SKM-1 treated with dmso at 0.1 percent for 144 hours (cell line): ENCODE data around the gene PIGS.
"Not testable (repeated sequence)": the region's sequence is repeated elsewhere in the genome, so short reads cannot be mapped to it uniquely, and the experiment has no call there.

ENCODE experiments used
- DNase-seq: peaks from one replicate; lab custom pipeline; 2025; ENCODE audit not compliant: unreplicated experiment; lab: John Stamatoyannopoulos, UW

Gene PIGS

DNA sequence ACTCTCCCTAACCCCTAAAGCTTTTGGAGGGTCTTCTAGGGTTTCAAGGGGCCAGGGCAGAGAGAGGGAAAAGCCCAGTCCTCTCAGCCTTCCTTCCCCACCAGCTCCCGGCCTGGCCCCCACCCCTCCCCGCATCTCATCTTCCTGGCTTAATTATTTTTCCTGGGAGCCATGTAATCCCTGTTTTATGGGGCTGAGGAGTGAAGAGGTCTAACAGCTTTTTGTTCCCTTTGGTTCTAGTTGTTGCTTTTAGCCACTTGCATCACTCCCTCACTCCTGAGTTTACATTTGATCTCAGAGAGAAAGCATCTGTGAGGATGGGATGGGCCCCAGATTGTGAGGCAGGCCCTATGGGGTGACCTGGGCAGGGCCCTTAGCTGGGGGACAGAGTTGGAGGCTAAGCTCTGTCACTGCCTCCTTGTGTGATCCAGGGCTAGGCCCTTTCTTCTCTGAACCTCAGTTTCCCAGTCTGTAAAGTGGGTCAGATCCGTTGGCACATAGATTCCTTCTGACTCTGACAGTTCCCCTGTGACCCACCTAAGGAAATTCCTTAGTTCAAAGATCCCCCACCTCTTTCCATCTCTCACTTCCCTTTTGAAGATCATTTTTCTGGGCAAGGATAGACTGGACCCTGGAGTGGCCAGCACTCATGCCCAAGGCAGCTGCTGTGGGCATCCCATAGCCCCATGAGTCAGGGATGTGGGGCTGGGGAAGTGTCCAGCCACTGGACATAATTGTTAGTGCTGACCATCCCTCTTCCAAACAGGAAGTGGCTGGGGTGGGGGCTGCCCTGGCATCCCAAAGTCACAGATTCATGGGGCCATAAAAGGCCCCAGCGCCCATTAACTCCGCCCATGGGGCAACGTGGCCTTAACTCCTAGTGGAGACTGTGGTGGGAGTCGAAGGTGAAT lies 39.0 kb downstream of the PIGS start:
- DNase-seq, result no peak

DNA sequence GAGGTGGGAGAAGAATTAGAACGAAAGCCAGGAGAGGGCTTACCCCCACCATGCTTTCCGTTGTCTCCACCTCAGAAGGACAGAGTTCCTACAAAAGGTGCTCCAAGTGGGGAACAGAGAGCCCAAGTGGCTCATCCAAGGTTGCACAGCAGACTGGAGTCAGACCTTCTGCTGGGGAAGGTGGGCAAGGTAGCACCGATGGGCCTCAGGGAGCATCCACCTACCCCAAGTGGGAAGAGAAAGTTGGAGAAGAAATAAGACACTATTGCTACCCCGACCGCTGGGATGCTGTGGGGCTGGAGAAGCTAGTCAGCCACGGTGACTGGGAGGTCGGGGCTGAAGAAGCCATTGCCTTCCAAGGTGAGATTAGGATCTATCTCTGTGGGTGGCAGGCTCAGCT lies 40.4 kb downstream of the PIGS start:
- no peak for DNase-seq

DNA sequence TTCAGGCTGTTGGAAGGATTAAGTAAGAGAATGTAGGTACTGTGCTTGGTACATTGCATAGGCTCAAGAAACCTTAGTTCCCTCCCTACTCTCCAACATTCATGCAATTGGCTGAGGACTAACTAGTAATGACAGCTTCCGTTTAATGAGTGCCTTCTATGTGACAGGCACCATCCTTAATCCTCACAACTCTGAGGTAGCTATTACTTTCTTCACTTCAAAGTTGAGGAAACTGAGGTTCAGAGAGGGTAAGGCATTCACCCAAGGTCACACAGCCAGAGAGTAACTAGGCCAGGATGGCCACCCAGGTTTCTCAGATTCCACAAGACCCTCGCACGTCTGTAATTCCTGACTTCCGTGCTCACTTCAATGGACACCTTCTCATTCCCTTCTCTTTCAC lies 41.1 kb downstream of the PIGS start:
- no peak for DNase-seq

DNA sequence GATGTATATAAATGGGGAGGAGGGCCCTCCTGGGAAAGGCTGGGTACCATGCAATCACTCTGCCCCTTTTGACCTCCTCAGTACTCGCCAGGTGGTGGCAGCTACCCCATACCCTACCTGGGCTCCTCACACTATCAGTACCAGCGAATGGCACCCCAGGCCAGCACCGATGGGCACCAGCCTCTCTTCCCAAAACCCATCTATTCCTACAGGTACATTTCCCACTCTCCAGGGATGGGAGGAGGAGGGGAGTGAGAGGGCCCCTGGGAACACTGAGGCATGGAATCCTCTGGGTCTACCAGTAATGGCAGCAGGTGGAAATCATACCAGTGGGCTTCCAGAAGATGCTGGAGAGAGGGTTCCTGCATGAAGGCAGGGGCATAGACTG lies 42.3 kb downstream of the PIGS start:
- DNase-seq, result no peak

DNA sequence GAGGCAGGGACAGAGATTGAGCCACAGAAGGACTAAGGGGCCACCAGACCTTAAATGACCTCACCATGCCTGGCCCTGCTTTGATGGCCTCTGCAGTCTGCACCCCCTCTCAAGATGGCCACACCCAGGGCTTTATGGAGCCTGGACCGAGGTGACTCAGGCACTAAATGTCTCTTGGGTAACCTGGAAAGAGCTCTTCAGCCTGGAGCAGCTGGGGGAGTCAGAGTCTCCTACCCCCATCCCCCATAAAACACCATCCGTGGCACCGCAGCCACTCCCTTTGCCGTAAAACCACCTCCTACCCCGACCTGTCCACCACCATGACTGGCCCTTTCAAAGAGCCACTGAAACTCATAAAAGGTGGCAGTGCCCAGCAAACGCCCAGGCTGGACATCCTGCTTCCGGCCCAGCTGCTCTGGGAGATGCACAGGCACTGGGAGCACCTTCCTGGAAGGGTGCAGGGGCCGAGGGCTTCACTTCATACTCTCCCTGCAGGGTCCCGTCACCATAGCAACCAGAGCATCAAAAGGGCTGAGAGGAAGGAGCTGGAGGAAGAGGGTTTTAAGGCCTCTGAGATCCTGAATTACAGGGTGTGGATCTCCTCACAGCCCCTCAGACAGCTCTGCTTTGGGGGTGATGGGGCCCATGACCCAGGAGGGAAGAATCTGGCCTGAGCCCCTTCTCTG lies 42.9 kb downstream of the PIGS start:
- no peak for DNase-seq

DNA sequence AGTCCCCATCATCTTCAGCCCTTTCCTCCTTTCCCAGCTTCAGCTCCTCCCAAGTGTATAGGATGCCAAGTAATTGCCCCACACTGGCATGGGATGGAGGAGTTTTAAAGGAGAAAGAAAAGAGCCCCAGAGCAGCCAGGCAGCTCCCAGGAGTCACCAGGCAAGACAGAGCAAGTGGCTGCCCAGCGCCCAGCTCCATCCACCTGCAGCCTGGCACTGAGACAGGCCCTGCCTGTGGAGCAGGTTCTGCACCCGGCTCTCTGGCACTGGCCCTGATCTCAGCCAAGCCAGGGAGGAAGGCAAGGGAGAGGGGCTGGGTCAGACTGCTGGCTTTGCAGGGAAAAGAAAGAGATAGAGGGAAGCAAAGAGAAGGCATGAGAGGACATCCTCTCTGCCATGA lies 43.5 kb downstream of the PIGS start:
- DNase-seq, result no peak

DNA sequence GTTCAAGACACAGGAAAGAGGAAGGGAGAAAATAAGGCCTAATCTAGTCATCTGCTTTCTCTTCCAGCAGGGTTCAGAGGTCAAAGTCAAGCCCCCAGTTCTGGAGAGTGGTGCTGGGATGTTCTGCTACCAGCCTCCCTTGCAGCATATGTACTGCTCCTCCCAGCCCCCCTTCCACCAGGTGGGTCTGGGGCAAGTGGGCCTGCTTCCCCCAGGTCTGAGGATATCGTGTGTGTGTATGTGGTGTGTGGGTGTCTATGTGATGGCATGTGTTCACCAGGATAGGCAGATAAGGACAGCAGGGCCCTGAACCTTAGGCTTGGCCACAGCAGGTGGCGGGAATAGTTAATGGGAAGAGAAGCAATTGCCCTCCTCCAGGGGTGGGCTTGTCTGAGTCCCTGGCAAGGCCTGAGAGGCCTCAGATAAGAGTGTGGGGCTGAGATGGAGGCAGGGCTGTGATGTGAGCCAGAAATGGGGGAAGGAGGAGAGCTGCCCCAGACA lies 44.1 kb downstream of the PIGS start:
- DNase-seq, result no peak

DNA sequence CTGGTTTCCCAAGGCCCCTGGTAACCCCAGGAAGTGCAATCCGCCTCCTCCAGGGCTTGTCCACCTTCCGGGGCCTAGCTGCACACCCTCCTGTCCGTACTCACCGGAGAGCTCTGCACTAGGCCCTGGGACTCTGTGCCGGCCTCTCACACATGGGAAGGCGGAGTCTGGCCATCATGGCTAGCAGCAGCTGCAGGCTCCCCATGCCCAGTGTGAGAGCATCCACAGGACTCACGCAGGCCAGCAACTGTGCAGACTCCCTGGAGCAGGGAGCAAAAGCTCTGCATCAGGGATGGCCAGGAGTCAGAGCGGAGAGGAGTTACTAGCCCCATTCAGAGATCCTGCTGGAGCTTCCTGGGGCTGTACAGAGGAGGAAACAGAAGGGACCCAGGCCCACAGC lies 44.9 kb downstream of the PIGS start:
- DNase-seq, result no peak

DNA sequence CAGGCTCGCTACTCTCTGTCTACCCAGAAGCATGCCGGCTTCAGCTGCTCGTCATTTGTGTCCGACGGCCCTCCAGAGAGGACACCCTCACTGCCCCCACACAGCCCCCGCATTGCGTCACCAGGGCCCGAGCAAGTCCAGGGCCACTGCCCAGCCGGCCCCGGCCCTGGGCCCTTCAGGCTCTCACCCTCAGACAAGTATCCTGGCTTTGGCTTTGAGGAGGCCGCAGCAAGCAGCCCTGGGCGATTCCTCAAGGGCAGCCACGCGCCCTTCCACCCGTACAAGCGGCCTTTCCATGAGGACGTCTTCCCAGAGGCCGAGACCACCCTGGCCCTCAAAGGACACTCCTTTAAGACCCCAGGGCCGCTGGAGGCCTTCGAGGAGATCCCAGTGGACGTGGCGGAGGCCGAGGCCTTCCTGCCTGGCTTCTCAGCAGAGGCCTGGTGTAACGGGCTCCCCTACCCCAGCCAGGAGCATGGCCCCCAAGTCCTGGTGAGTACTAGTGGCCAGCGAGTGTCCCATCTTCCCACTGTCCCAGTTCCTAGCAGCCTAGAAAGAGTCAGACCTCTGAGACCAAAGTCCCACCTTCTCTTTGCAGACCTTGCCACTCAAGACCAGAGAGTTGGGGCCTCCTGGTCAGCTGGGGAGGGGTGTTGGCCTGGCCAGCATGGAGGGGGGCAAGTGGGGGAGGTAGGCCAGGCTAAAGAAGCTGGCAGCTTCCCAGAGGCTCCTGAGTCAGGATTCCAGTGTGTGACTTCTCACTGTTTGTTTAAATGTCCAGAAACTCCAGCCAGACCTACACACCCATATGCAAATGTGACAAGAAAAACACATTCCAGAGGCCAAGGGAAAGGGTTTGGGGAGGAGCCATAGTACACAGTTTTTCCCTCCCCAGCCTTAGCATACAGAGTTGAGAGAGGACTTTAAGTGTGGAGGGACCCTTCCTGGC lies 46.6 kb downstream of the PIGS start:
- no peak for DNase-seq

DNA sequence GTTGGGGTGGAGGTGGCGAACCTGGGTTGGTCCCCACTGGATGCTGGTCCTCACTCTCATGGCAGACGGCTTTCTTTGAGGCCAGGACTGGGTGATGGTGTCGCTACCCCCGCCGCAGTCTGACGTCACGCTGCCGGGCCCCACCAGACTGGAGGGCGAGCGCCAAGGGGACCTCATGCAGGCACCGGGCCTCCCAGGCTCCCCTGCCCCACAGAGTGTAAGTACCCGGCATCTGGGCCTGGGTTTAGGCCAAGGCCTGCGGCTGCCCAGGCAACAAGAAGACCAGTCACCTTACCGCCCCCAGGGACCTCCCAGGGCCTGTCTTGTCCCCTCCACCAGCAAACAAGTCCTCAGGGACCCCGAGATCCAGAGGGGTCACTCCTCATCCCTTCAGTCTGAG lies 47.4 kb downstream of the PIGS start:
- no peak for DNase-seq

DNA sequence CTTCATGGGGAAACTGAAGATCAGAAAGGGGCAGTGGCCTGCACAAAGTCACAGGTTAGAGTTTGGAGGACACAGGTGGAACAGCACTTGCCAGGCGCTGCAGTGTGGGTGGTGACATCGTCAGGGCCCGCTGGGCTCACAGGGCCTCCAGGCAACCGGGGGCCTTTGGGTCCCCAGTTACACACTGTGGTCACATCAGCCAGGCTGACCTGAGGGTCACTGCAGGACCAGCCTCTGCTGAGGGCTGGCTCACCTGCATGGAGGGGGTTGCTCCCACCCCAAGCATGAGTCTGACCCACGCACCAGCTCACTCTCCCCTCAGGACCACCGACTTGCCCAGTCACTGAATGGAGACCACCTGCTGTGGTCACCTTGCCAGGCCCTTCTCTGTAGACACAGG lies 48.1 kb downstream of the PIGS start:
- no peak for DNase-seq

DNA sequence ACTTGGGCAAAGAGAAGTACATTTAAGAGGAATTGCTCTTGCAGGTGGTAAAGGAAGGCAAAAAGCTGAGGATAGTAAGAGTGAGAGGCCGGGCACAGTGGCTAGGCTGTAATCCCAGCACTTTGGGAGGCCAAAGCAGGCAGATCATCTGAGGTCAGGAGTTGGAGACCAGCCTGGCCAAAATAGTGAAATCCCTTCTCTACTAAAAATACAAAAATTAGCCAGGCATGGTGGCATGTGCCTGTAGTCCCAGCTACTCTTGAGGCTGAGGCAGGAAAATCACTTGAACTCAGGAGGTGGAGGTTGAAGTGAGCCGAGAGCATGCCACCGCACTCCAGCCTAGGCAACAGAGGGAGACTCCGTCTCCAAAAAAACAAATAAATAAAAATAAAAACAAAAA lies 49.0 kb downstream of the PIGS start:
- not testable (repeated sequence) for DNase-seq

DNA sequence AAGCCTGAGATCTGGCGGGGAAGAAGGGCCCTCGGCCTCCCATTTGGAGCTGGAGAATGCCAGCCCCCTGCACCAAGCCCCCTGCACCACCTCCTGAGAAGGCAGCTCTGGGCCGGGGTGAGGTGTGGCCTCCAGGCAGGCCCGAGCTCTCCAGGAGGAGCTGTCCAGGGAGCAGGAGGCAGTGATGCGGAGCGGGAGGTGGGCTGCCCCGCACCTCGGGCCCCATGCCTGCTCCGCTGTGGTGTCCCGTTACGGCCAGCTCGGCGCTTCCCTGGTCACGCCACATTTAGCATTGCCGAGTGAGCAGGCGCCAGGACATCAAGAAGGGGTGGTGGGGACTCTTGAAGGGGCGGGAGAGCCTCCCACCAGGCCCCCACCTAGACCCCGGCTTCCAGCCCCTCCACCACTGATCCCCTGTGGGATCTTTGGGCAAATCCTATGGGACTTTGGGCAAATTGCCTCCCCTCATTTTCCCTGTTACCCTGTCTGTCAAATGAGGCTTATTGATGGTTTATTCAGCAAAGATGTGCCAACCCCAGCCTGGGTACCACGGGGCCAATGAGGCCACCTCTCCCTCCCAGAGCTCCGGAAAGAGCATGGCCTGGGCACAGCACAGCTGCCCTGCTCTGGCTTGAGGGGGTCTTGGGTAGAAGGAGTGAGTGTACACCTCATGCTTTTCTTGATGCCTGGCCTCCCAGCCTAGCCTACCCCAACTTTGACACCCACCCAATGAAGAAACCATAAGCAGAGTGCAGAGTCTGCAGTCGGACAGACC lies 49.8 kb downstream of the PIGS start:
- DNase-seq, result no peak

DNA sequence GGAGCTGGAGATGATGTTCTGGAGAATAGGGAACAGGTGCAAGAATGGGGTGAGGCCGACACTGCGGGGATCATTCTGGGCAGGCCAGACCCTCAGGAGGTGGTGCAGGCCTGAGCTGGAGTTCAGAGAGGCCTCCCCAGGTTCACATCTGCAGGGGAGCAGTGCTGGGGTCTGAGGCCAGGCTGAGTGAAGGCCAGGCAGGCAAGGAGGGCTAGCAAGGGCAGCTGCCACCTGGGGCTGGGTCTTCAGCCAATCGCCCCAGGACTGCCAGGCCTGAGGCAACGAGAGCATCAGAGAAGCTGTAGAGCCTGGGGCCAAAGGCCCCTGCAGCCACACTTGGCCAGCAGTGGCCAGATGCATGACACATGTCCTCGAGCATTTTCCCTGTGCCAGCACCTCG lies 50.6 kb downstream of the PIGS start:
- DNase-seq, result no peak

DNA sequence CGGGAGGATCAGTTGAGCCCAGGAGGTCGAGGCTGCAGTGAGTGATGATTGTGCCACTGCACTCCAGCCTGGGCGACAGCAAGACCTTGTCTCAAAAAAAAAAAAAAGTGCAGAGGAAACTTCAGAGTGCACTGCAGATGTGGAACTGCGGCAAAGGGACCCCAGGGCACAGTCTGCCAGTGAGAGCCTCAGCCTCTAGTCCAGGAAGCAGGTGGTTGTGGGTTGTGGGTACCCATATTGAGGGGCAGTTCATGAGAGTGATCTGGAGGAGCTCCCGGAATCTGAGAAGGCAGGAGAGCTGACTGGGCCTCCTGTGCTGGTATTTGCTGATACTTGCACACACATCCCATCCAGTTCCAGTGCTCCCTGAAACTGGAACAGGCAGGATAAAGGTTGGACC lies 52.1 kb downstream of the PIGS start:
- DNase-seq, result no peak

DNA sequence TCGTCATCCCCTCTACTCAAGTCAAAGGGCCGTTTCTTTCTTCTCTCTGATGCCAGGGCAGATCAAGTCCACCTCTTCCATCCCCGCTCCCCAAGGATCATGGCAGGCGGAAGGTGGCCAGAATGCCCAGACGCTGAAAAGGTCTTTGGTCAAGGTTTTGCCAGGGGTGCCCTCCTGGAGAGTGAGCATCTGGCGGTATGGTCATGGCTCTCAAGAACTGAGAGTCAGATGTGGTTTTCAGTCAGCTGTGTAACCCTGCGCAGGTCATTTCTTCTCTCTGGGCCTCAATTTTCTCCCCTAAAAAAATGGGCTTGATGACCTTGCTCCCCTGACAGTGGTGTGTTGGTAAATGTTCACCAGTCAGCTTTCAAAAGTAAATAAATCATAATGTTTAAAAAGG lies 52.7 kb downstream of the PIGS start:
- DNase-seq, result no peak

DNA sequence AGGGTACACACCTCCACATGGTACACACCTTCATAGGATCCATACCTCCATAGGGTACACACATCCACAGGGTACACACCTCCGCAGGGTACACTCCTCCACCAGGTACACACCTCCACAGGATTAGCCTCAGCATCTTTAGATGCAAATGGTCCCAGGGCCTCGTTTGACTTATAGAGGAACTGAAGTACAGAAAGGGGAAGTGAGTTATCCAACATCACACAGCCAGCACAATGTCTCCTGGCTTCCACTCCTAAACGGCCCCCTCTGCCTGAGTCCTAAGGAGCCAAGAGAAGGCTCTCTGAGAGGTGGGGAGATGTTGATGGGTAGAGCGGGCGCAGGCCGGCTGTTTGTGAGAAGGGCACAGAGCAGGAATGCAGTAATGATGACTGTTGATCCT lies 53.2 kb downstream of the PIGS start:
- DNase-seq, result peak; percentile 47

DNA sequence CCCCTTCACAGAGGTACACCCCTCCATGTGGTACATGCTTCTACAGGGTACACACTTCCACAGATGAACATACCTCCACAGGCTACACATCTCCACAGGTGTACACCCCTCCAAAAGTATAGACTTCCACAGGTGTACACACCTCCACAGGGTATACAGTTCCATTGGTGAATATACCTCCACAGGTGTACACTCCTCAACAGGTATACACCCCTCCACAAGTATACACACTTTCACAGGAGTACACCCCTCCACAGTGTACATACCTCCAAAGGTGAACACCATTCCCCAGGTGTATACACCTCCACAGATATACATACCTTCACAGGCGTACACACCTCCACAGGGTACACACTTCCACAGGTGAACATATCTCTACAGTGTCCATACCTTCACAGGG lies 55.8 kb downstream of the PIGS start:
- no peak for DNase-seq

DNA sequence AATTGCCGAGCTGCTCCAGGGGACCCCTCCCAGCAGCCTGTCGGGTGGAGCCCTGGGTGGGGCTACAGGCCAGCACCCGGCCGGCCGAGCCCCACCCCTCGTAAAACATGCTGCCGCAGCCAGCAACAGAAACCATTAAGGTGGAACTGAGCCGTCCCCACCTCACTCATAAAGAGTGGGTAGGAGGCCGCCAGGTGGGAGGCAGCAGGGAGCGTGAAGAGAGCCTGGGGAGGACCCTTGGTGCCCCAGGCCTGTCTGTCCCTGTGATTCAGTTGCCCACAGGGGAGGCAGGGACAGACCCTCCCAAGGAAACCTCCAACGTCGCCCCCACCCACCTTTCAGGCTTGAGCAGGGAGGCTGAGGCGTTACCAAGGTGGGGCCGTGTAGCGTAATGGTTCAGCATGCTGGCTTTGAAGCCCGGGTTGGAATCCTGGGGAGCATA lies 56.7 kb downstream of the PIGS start:
- no peak for DNase-seq

DNA sequence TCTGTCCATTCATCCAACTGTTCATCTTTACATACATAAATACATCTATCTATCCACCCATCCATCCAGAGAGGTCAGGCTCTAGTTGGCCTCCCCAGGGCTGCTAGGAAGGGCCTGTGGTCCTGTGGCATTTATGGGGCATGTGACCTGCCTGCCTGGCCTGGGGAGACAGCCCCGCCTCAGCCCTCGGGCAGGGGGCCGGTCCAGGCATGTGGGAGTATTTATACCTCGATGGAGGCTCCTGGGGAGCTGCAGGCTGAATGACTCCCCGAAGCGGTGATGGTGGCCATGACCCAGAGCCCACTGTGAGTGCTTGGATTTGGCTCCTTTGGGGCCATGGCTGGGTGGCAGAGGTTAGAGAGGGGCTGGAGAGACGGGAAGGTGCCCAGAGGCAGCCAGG lies 57.8 kb downstream of the PIGS start:
- DNase-seq, result no peak
